GM19468 (cell line): ENCODE measurements around the gene HSP90AA1.
"Not testable (repeated sequence)": the region's sequence is repeated elsewhere in the genome, so short reads cannot be mapped to it uniquely, and the experiment has no call there.

Experiments used
- ATAC-seq: cut with Tn5 transposase; IDR thresholded peaks from one replicate; pipeline ENCODE4 v1.9.1; 2021; ENCODE audit warnings: mild to moderate bottlenecking, moderate library complexity, moderate number of reproducible peaks; ENCODE audit not compliant: unreplicated experiment; ENCODE audit errors: extremely low read depth

HSP90AA1 gene

DNA sequence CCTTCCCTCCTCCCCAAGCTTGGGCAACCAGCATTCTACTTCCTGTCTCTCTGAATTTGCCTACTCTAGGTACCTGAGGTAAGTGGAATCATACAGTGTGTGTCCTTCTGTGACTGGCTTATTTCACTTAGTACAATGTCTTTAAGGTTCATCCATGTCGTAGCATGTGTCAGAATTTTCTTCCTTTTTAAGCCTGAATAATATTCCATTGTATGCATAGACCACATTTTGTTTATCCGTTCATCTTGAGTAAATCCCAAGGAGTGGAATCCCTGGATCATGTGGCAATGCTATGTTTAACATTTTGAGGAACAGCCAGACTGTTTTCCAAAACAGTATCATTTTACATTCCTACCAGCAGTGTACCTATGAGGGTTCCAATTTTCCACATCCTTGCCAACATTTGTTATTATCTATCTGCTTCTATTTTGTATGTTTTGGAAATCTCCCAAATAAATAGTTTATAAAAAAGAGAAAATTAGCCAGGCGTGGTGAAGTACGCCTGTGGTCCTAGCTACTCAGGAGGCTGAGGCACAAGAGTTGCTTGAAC lies 12.4 kb downstream of the HSP90AA1 start:
- no peak for ATAC-seq

DNA sequence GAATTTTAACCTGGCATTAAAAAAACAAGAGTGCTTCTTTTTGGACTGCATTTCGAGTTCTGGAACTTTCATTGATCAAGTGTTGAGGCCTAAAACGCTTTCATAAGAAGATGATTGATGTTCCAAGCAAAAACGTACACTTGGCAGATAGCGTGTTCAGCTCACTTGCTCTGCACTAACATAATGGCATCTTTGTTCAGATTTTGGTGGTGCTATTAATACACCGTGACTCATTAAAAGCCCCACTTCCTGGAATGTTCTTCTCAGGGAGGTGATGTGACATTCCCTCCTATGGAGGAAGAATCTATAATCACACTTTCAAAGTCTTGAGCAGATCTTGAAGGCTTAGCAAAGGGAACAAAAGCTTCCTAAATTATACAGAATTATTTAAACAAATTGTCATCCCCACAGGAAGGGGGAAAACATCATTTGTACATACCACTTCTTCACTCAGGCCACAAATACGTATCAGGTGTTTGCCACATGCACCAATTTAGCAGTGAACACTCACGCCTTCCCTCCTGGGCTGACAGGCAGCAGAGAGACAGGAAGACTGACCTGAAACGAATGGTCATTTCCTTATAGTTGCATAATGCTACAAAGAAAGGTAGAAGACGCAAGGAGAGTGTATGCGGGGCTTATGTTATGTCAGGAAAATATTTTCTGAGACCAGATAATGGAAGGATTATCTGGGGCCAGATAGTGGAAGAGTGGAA lies 15.4 kb downstream of the HSP90AA1 start:
- no peak for ATAC-seq

DNA sequence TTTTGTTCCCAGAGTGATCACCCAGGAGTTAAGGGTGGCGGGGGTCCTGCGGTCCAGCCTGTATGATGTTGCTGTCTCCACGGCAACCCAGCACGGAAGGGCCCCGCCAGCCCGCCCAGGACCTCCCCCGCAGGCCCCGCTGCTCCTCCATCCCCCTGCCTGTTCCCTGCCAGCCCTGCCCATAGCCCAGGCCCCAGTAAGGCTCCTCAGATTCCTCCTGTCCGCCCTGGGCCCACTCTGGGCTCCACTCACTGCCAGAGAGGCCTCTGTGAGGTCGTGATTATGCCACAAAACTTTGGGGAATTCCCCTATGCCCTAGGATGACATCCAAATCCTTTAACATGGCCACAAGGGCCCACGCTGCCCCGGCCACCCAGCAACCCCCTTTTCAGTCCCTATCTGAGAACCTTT lies 20.8 kb downstream of the HSP90AA1 start:
- ATAC-seq, result no peak

GRCh38 chr14:102064590-102064989 lies 22.3 kb downstream of the HSP90AA1 start:
- not testable (repeated sequence) for ATAC-seq

- ATAC-seq, result no peak
Observed at GRCh38 chr14:102063808-102064429, 22.9 kb downstream of the HSP90AA1 start.

DNA sequence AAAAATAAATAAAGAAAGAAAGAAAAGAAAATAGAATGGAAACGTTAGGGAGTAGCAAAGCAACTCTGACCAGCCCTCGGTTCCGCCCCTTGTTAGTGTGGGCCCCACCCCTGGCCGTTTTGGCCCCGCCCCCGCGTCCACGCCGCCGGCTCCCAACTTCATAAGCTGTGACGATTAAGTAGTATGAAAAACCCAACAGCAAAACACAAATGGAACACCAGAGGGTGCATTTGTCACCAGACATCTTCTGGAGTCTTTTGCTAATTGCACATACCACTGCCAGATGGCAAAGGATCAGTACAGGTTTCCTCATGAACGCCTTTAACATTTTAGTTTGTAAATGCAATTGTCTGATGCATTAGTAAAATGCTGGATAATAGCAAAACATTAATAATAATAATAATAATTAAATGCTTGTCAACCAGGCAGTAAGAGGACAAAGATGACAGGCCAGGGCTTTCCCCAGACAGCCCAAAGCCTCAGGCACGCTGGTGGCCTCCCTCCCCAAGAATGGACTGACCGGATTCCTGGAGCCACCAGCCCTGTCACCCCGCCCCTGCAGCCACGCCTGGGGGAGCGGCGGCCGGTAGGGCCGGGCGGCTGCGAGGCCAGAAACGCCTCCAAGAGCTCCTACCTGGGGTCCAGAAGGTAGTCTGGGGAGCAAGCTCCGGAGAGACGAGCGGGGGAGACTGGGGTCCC lies 23.6 kb downstream of the HSP90AA1 start:
- peak; percentile 39 for ATAC-seq

GRCh38 chr14:102058961-102059360 lies 27.9 kb downstream of the HSP90AA1 start:
- ATAC-seq, result no peak

GRCh38 chr14:102058146-102058545 lies 28.7 kb downstream of the HSP90AA1 start:
- no peak for ATAC-seq

DNA sequence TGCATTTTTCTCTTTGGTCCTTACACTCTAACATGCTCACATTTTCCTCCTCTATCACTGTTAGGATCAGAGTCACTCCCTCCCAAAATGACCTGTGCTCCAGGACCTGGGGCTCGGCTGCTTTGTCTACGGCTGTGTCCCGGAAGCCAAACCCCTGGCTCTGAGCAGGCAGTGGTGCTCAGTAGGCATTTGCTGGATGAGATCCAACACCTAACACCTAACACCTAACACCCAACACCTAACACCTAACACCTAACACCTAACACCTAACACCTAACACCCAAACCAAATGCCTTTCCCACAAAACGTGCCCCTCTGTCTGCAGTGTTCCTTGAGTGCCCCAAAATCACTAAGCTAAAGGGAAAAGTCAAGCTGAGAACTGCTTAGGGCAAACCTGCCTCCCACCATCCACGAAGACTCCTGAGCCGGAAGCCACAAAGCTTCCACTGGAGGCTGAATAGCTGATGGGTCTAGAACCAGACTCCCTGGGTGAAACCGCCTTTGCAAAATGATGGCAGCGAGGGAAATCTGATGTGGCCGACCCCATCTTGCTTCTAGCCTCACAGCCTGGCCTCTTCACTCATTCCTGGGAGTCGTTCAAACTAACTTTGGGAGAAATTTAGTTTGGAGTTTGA lies 29.2 kb downstream of the HSP90AA1 start:
- ATAC-seq, result no peak

DNA sequence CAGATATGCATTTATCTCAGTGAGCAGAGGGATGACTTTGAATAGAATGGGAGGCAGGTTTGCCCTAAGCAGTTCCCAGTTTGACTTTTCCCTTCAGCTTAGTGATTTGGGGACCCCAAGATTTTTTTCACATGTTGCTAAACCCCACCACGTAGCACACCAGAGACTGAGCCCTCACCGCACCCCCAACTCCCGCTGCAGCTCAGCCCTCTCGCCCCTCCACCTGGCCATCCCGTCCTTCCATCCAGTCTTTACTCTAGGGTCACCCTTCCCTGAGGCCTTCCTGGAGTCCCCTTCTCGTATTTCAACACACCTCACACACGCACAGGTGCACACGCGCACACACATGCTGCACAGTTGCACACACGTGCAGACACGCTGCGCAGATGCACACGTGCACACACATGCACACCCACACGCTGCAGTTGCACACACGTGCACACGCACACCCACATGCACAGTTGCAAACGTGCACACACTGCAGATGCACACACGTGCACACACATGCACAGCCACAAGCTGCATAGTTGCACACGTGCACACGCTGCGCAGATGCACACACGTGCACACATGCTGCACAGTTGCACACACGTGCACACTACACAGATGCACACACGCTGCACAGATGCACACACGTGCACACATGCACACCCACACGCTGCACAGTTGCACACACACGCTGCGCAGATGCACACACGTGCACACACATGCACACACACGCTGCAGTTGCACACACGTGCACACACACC lies 30.0 kb downstream of the HSP90AA1 start:
- no peak for ATAC-seq

- ATAC-seq, result no peak
Observed at GRCh38 chr14:102055181-102055901, 31.5 kb downstream of the HSP90AA1 start.

- no peak for ATAC-seq
Observed at GRCh38 chr14:102052522-102052921, 34.3 kb downstream of the HSP90AA1 start.

GRCh38 chr14:102050625-102051024 lies 36.2 kb downstream of the HSP90AA1 start:
- ATAC-seq, result no peak

DNA sequence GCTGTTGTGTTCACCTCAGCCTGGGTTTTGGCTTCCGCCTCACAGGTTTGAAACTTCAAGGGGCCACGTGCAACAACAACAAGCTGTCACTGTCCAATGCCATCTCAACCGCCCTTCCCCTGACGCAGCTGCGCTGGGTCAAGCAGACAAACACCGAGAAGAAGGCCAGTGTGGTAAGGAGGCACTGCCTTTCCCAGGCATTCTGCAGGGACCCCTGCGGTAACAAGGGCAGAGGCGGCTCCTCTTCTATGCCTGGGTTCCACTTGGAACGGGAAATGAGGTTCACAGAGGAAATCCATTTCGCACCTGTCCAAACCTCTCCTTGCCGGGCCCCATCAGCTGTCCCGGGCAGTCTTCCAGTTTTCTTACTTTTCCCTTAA lies 36.8 kb downstream of the HSP90AA1 start:
- no peak for ATAC-seq

DNA sequence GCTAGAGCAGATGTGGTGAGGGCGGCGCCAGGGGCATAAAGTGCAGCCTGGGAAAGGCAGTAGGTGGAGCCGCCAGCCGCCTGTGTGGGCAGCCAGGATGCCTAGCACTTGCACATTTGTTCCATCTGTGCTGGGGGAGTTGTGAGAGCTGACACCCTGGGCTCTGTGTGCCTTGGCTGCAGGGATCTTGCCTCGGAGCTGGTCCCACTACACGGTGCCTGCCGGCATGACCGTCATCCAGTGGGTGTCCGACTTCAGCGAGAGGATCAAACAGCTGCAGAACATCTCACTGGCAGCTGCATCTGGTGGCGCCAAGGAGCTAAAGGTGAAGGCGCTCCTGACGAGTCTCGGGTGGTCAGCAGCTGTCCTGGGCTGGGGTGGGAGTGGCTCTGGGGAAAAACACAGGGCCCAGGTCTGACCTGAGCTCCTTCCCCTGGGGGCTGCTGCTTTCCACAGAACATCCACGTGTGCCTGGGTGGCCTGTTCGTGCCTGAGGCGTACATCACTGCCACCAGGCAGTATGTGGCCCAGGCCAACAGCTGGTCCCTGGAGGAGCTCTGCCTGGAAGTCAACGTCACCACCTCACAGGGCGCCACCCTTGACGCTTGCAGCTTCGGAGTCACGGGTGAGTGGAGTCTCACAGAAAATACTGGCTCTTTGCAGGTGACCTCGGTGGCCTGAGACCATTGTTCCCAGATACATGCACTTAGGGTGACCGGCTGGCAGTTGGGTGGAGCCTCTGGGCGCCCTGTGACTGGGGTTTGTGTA lies 37.4 kb downstream of the HSP90AA1 start:
- ATAC-seq, result no peak

DNA sequence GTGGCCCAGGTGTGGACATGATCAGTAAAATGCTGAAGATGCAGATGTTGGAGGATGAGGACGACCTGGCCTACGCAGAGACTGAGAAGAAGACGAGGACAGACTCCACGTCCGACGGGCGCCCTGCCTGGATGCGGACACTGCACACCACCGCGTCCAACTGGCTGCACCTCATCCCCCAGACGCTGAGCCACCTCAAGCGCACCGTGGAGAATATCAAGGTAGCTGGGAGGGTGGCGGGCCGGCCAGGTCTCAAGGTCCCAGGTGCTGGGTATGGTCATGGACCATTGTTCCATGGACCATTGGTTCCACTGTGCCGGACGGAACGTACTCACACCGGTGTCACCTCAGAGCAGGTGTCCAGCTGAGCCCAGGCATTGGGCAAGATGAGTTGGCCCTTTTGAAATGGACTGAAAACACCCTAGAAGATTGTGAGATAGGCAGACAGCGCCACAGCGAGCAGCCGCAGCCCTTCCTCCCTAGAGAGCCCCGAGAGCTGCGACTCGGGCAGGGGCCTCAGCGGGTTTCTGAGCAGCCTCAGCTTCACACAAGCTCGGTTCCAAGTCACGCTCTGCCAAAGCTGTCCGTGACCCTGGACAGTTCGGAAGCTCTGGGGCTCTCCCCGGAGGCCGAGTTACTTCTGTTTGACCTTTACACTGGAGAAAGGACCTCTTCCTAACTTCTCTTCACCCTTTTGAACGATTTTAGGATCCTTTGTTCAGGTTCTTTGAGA lies 38.9 kb downstream of the HSP90AA1 start:
- no peak for ATAC-seq

GRCh38 chr14:102046337-102047278 lies 40.2 kb downstream of the HSP90AA1 start:
- no peak for ATAC-seq
